ENCODE data around the gene TRUB2. TPM values are rescaled to one million over a fixed set of nuclear protein-coding genes. Genes with fewer than 3 reads are reported as not detected.

The TRUB2 gene
- total RNA-seq, 6 experiments from 2014 or later, result 16.7 to 35.5 (median 24.5) TPM

- TF ChIP-seq, protein P1, sequence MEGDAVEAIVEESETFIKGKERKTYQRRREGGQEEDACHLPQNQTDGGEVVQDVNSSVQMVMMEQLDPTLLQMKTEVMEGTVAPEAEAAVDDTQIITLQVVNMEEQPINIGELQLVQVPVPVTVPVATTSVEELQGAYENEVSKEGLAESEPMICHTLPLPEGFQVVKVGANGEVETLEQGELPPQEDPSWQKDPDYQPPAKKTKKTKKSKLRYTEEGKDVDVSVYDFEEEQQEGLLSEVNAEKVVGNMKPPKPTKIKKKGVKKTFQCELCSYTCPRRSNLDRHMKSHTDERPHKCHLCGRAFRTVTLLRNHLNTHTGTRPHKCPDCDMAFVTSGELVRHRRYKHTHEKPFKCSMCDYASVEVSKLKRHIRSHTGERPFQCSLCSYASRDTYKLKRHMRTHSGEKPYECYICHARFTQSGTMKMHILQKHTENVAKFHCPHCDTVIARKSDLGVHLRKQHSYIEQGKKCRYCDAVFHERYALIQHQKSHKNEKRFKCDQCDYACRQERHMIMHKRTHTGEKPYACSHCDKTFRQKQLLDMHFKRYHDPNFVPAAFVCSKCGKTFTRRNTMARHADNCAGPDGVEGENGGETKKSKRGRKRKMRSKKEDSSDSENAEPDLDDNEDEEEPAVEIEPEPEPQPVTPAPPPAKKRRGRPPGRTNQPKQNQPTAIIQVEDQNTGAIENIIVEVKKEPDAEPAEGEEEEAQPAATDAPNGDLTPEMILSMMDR (IDR thresholded peaks at IDR 0.05), result no peak
- WGBS (ENCODE audit: insufficient coverage, low coverage, low lambda C conversion rate, missing lambda C conversion rate), result 79% methylated on average over 4 of the region's 4 CpGs
- H3K36me3 ChIP-seq, result peaks cover 0 to 44% (median 9%) of the 10 kb centered on the region in 4 donors
- H3K27me3 ChIP-seq, result no peaks in the 10 kb centered on the region
- H3K4me1 ChIP-seq, result peaks cover 0 to 6% (median 0%) of the 10 kb centered on the region in 4 donors
- H3K27ac ChIP-seq, result no peak overlapping the region
- no peaks in the 10 kb centered on the region for H3K9me3 ChIP-seq
- no peak for DNase-seq
- intact Hi-C loops (cut with DNase I), result loop anchor here (10.0 kb wide), 1 partner anchor 49 kb away; no protein-coding TSS in a partner anchor
- no peak for ATAC-seq
- H3K4me3 ChIP-seq, result no peak overlapping the region
These were observed 21.6 kb upstream of the TRUB2 start for GRCh38 chr9:128343855-128344254.

DNA sequence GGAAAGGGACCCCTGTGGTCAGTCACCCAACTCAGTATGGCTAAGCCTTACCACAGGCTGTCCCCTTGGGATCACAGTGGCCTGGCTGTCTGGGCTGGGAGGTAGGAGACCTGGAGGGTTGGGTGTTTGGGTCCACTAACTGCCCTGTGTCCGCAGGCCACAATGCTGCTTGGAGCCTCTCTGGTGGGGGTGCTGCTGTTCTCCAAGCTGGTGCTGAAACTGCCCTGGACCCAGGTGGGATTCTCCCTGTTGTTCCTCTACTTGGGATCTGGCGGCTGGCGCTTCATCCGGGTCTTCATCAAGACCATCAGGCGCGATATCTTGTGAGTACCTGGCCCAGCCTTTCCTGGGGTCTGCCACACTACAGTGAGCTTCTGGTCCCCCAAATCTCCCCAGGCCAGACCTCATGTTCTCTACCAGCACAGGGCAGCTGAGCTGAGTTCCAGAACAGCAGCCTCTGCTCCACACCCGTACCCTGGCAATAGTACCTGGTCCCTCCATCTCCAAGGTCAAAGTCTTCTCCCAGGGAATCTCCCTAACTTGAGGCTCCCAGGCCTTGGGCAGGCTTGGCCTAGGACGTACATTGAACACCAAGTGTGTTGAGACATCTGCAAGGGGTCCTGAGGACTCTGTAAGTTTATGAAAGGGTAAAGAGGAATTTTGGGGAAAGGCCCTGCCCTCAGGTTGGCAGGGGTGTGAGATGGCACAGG lies 20.9 kb upstream of the TRUB2 start:
- Histone ChIP-seq H3K4me3 (no peak overlapping the region), H3K27me3 (no peaks in the 10 kb centered on the region), H3K4me1 (peaks cover 0 to 6% (median 0%) of the 10 kb centered on the region in 4 donors), H3K9me3 (no peaks in the 10 kb centered on the region), H3K36me3 (peaks cover 0 to 38% (median 4%) of the 10 kb centered on the region in 4 donors), H3K27ac (no peak overlapping the region)
- TF ChIP-seq, protein P1 (IDR thresholded peaks at IDR 0.05), result no peak
- TF ChIP-seq POLR2A (IDR thresholded peaks at IDR 0.05), result no peak
- intact Hi-C loops (cut with DNase I), result loop anchor here (10.0 kb wide), 1 partner anchor 48 kb away; no protein-coding TSS in a partner anchor
- WGBS (ENCODE audit: insufficient coverage, low coverage, low lambda C conversion rate, missing lambda C conversion rate), result 45% methylated on average over 2 of the region's 8 CpGs
- ATAC-seq (no peak), DNase-seq (no peak)

DNA sequence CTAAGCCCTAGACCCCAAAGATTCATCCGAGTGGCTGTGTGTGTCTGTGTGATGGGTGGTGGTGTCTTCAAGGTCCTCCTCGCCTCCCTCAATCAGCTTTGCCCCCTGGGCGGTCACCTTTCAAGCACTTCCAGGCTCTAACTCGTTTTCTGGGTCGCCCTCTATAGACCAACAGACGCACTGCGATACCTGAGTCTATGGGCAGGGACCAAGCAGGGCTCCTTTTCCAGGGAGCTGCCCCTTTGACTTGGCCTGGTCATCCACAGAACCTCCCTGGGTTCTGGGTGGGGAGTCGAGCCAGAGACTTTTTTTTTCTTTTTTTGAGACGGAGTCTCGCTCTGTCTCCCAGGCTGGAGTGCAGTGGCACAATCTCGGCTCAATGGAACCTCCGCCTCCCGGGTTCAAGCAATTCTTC lies 19.2 kb upstream of the TRUB2 start:
- DNase-seq (peak in 2 of 3 donors; percentile 60 to 72), ATAC-seq (peak; percentile 61 to 72 (median 66))
- peak overlapping the region; percentile 59 to 82 (median 74) for H3K4me3 ChIP-seq
- intact Hi-C loops (cut with DNase I), result loop anchor here (10.0 kb wide), 1 partner anchor 47 kb away; no protein-coding TSS in a partner anchor
- no peaks in the 10 kb centered on the region for H3K27me3 ChIP-seq
- peaks cover 0 to 6% (median 0%) of the 10 kb centered on the region in 4 donors for H3K4me1 ChIP-seq
- H3K27ac ChIP-seq, result peak overlapping the region in 1 of 3 donors; percentile 61
- no peaks in the 10 kb centered on the region for H3K9me3 ChIP-seq
- peaks cover 0 to 29% (median 2%) of the 10 kb centered on the region in 4 donors for H3K36me3 ChIP-seq
- 0% methylated on average over 2 of the region's 13 CpGs for WGBS (ENCODE audit: insufficient coverage, low coverage, low lambda C conversion rate, missing lambda C conversion rate)
- TF ChIP-seq, protein P1 (IDR thresholded peaks at IDR 0.05), result peak; percentile 62 to 69 (median 66)
- TF ChIP-seq POLR2A (IDR thresholded peaks at IDR 0.05), result no peak

GRCh38 chr9:128340691-128341434 lies 18.6 kb upstream of the TRUB2 start:
- Histone ChIP-seq H3K9me3 (no peaks in the 10 kb centered on the region), H3K27me3 (no peaks in the 10 kb centered on the region), H3K27ac (peak overlapping the region; percentile 23 to 64 (median 61)), H3K4me3 (peak overlapping the region; percentile 59 to 82 (median 74)), H3K36me3 (peaks cover 0 to 27% (median 2%) of the 10 kb centered on the region in 4 donors), H3K4me1 (peaks cover 0 to 6% (median 0%) of the 10 kb centered on the region in 4 donors)
- 5% methylated on average over 3 of the region's 48 CpGs for WGBS (ENCODE audit: insufficient coverage, low coverage, low lambda C conversion rate, missing lambda C conversion rate)
- ATAC-seq, result peak; percentile 5 to 17 (median 10)
- intact Hi-C loops (cut with DNase I), result loop anchor here (10.0 kb wide), 1 partner anchor 46 kb away; no protein-coding TSS in a partner anchor
- peak in 2 of 3 donors; percentile 31 to 65 for DNase-seq
- TF ChIP-seq POLR2A (IDR thresholded peaks at IDR 0.05), result peak; percentile 5
- TF ChIP-seq, protein P1 (IDR thresholded peaks at IDR 0.05), result no peak
